SU-DHL-6 (cell line): ENCODE data around the gene ZBTB7B.

Experiments
- EZH2phosphoT487 ChIP-seq: fragments of 200-600 bp; sonication (generic), shearing (Covaris generic); conservative IDR thresholded peaks from 2 replicates; pipeline ENCODE4 v1.6.1; 2018; ENCODE audit warnings: mild to moderate bottlenecking, antibody characterized with exemption, low read length, moderate library complexity, mixed read lengths
- TF ChIP-seq, protein P1 (sequence below): fragments of 200-600 bp; sonication (generic); IDR thresholded peaks from one replicate; pipeline ENCODE4 v1.5.1; 2017; ENCODE audit warnings: antibody characterized with exemption, mild to moderate bottlenecking, low read length, moderate library complexity; ENCODE audit not compliant: insufficient read depth, poor library complexity, severe bottlenecking

DNA sequence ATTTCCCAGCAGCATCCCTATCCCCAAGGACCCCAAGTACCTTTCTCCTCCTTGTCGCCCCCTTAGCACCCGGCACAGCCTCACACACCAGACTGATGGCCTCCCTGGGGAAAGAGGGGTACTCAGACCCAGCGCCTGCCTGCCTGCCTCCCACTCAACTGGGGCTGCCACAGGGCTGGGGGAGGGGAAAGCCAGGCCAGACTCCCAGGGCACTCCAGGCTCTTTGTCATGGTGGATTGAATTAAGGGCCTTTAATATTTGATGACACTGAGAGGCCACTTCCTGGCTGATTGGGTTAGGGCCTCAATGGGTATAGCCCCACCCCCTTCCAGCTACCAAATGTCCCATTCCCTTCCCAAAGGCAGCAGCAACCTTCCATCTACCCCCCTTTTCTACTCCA is 33.9 kb upstream of the ZBTB7B start:
- TF ChIP-seq, protein P1, sequence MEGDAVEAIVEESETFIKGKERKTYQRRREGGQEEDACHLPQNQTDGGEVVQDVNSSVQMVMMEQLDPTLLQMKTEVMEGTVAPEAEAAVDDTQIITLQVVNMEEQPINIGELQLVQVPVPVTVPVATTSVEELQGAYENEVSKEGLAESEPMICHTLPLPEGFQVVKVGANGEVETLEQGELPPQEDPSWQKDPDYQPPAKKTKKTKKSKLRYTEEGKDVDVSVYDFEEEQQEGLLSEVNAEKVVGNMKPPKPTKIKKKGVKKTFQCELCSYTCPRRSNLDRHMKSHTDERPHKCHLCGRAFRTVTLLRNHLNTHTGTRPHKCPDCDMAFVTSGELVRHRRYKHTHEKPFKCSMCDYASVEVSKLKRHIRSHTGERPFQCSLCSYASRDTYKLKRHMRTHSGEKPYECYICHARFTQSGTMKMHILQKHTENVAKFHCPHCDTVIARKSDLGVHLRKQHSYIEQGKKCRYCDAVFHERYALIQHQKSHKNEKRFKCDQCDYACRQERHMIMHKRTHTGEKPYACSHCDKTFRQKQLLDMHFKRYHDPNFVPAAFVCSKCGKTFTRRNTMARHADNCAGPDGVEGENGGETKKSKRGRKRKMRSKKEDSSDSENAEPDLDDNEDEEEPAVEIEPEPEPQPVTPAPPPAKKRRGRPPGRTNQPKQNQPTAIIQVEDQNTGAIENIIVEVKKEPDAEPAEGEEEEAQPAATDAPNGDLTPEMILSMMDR: no peak
- TF ChIP-seq EZH2phosphoT487: no peak
